Neutrophil (primary cell): Measurements from ENCODE around the gene MARK2.
A peak's percentile ranks its signal among the peaks of the same experiment; 100 is the strongest.

Source experiments
- H3K27ac ChIP-seq: fragments of 200-600 bp; sonication (generic); 2 replicates; pipeline ENCODE4 v1.5.1; 2016; ENCODE audit warnings: mild to moderate bottlenecking, moderate library complexity
- H3K27me3 ChIP-seq: fragments of 200-600 bp; sonication (generic); 2 replicates; pipeline ENCODE4 v1.6.0; 2016; ENCODE audit warnings: mild to moderate bottlenecking
- H3K36me3 ChIP-seq: fragments of 200-600 bp; sonication (generic); 2 replicates; pipeline ENCODE4 v1.5.1; 2017
- H3K4me1 ChIP-seq, 2 experiments: fragments of 200-600 bp in 1 of 2; sonication (generic) in 1 of 2; 1 replicate in 1 of 2; 2 replicates in 1 of 2; pipeline versions ENCODE4 v1.5.1 to v1.6.1; 2013 to 2016; ENCODE audit warnings: low read depth in 1 of 2, low read length in 1 of 2, mild to moderate bottlenecking in 1 of 2, moderate library complexity in 1 of 2; ENCODE audit not compliant: control insufficient read depth in 1 of 2, insufficient read depth in 1 of 2
- H3K4me3 ChIP-seq, 2 experiments: fragments of 200-600 bp in 1 of 2; sonication (generic) in 1 of 2; 1 replicate in 1 of 2; 2 replicates in 1 of 2; pipeline ENCODE4 v1.5.1; 2013 to 2016; ENCODE audit warnings: low read depth in 1 of 2, low read length in 1 of 2, mild to moderate bottlenecking in 1 of 2, moderate library complexity in 1 of 2
- H3K9me3 ChIP-seq: fragments of 200-600 bp; sonication (generic); 2 replicates; pipeline ENCODE4 v1.5.1; 2016
- TF ChIP-seq, protein P1 (sequence below): fragments of 200-600 bp; sonication (generic); IDR thresholded peaks from 2 replicates; pipeline ENCODE4 v1.5.1; 2016; ENCODE audit warnings: antibody characterized with exemption

Gene MARK2

DNA sequence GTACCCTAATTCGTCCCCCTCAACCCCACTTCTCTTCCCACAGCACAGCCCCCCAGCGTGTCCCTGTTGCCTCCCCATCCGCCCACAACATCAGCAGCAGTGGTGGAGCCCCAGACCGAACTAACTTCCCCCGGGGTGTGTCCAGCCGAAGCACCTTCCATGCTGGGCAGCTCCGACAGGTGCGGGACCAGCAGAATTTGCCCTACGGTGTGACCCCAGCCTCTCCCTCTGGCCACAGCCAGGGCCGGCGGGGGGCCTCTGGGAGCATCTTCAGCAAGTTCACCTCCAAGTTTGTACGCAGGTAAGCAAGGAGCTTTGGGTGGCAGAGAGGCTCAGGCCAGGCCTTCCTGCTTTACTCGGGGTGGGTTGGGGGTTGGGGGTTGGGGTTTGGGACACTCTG lies 65.8 kb downstream of the MARK2 start:
- TF ChIP-seq, protein P1, sequence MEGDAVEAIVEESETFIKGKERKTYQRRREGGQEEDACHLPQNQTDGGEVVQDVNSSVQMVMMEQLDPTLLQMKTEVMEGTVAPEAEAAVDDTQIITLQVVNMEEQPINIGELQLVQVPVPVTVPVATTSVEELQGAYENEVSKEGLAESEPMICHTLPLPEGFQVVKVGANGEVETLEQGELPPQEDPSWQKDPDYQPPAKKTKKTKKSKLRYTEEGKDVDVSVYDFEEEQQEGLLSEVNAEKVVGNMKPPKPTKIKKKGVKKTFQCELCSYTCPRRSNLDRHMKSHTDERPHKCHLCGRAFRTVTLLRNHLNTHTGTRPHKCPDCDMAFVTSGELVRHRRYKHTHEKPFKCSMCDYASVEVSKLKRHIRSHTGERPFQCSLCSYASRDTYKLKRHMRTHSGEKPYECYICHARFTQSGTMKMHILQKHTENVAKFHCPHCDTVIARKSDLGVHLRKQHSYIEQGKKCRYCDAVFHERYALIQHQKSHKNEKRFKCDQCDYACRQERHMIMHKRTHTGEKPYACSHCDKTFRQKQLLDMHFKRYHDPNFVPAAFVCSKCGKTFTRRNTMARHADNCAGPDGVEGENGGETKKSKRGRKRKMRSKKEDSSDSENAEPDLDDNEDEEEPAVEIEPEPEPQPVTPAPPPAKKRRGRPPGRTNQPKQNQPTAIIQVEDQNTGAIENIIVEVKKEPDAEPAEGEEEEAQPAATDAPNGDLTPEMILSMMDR = no peak
- peaks cover 100% of the 10 kb centered on the region for H3K36me3 ChIP-seq
- H3K9me3 ChIP-seq = no peaks in the 10 kb centered on the region

DNA sequence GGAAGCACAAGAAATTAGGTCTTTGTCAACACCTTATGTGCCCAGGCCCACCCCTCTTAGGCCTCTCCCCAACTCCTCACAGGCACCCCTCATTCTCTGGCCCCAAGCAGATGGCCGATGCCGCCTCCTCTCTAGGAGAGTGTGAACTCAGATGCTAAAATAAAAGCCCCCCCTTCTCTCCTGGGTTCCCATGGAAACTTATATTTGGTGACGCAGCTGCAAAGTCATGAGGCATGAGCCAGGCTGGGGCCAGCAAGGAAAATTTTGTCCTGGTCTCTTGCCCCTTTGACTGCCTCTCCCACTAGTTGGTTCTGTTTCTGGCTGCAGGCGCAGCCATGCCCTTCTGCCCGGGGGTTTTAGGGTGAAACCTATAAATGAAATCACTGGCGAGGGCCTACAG lies 66.3 kb downstream of the MARK2 start:
- no peaks in the 10 kb centered on the region for H3K27me3 ChIP-seq
- H3K9me3 ChIP-seq = no peaks in the 10 kb centered on the region
- no peak overlapping the region for H3K4me3 ChIP-seq
- TF ChIP-seq, protein P1 = no peak
- peaks cover 0 to 4% of the 10 kb centered on the region in 2 experiments for H3K4me1 ChIP-seq
- H3K27ac ChIP-seq = no peak overlapping the region
- H3K36me3 ChIP-seq = peaks cover 100% of the 10 kb centered on the region

More for the DNA sequence above, 65.8 kb downstream of the MARK2 start:
- Histone ChIP-seq H3K27me3 (no peaks in the 10 kb centered on the region), H3K27ac (no peak overlapping the region), H3K4me3 (no peak overlapping the region), H3K4me1 (peaks cover 0 to 4% of the 10 kb centered on the region in 2 experiments)

DNA sequence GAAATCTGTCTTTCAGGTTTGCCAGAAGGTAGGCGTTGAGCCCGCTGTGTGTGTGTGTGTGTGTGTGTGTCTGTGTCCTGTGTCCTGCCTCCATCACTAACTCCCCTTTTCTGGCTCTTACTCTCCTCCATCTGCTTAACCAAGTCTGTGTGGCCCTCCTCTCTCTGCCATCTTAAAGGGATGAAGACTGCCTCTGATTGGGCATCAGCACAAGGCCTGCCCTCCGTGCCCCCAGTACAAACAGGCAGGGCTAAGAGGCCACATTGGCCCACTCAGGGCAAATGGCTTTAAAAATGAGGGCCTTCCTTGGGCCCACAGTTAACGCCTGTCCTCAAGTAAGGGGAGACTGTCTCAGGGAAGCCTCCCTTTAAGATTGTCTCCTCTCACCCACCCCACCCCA lies 67.2 kb downstream of the MARK2 start:
- TF ChIP-seq, protein P1 = no peak
- Histone ChIP-seq H3K36me3 (peaks cover 99% of the 10 kb centered on the region), H3K27ac (peak overlapping the region; percentile 36), H3K4me3 (no peak overlapping the region), H3K9me3 (no peaks in the 10 kb centered on the region), H3K27me3 (no peaks in the 10 kb centered on the region), H3K4me1 (peaks cover 0 to 4% of the 10 kb centered on the region in 2 experiments)

DNA sequence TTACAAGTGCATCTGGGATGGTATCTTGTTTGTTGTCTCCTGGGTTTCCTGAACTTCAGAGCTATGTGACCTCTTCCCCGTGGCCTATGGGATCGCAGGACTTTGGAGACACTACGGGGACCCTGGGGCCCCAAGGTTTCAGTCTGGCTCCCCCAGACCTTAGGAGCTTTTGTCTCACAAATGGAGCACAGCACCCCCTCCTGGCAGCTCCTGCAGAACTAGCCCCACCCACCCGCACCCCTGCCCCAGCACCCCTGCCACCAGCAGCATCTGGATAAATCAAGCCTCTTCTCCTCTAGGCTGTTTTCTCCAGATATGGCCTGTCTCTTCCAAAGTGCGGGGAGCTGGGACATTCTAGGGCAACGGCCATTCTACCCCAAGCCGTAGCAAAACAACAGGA lies 67.7 kb downstream of the MARK2 start:
- TF ChIP-seq, protein P1 = no peak
- Histone ChIP-seq H3K36me3 (peaks cover 98% of the 10 kb centered on the region), H3K4me1 (peaks cover 0 to 4% of the 10 kb centered on the region in 2 experiments)

DNA sequence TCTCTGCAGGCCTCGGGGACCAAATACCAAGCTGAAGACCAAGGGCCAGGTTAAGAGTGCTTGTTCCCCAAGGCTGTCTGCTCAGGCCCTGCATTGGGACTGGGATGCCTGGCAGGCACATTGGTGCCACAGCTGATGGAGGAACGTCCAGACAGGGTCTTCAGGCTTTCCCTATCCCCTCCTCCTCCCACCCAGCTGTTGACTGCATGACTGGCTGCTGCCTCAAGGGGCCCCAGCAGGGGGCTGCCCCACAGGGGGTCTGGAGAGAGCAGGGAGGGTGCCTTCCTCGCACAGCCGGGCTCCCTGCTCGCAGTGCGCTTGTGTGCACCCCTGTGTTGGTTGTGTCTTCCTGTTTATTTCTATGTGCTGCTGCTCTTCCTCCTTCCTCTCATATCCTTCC lies 68.2 kb downstream of the MARK2 start:
- H3K36me3 ChIP-seq = peaks cover 94% of the 10 kb centered on the region
- H3K9me3 ChIP-seq = no peaks in the 10 kb centered on the region
- no peaks in the 10 kb centered on the region for H3K27me3 ChIP-seq
- H3K4me1 ChIP-seq = peaks cover 0 to 4% of the 10 kb centered on the region in 2 experiments
- TF ChIP-seq, protein P1 = no peak
- H3K27ac ChIP-seq = peak overlapping the region; percentile 35
- no peak overlapping the region for H3K4me3 ChIP-seq

More for the DNA sequence above, 67.7 kb downstream of the MARK2 start:
- Histone ChIP-seq H3K27ac (peak overlapping the region; percentile 36), H3K27me3 (no peaks in the 10 kb centered on the region), H3K9me3 (no peaks in the 10 kb centered on the region), H3K4me3 (no peak overlapping the region)
